Naive B cell (primary cell): ENCODE data around the gene PIP5KL1. TPM values are rescaled to one million over a fixed set of nuclear protein-coding genes. Genes with fewer than 3 reads are reported as not detected.
"Not testable (repeated sequence)": the region's sequence is repeated elsewhere in the genome, so short reads cannot be mapped to it uniquely, and the experiment has no call there.

Source experiments
- ATAC-seq, 2 donors: fragments of 150-1000 bp; cut with Tn5 transposase; 2 replicates each; pipeline ENCODE4 v1.10.0; 2021; ENCODE audit warnings: low read depth in 2 of 2, mild to moderate bottlenecking in 2 of 2, moderate library complexity in 2 of 2
- DNase-seq: peaks from one replicate; pipeline ENCODE4 v3.0.0; 2022
- H3K27ac Mint-ChIP-seq, 6 donors: one replicate each; pipeline ENCODE4 v1.8.0; 2020 to 2022; ENCODE audit warnings: mild to moderate bottlenecking in 6 of 6, mixed read lengths in 6 of 6, moderate library complexity in 5 of 6, inconsistent platforms in 2 of 6
- H3K27me3 Mint-ChIP-seq, 3 donors: one replicate each; pipeline ENCODE4 v1.8.0; 2021 to 2022; ENCODE audit warnings: mixed read lengths in 3 of 3, mild to moderate bottlenecking in 1 of 3
- H3K36me3 Mint-ChIP-seq, 2 donors: one replicate each; pipeline ENCODE4 v1.8.0; 2020 to 2022; ENCODE audit warnings: mixed read lengths in 2 of 2, inconsistent platforms in 1 of 2, mild to moderate bottlenecking in 1 of 2
- H3K4me1 Mint-ChIP-seq, 3 donors: one replicate each; pipeline ENCODE4 v1.8.0; 2020 to 2022; ENCODE audit warnings: mixed read lengths in 3 of 3, inconsistent platforms in 1 of 3, mild to moderate bottlenecking in 1 of 3, moderate library complexity in 1 of 3
- H3K4me3 Mint-ChIP-seq, 8 donors: one replicate each; pipeline ENCODE4 v1.8.0; 2020 to 2022; ENCODE audit warnings: mild to moderate bottlenecking in 8 of 8, mixed read lengths in 8 of 8, moderate library complexity in 8 of 8, inconsistent platforms in 2 of 8
- H3K9me3 Mint-ChIP-seq, 7 donors: one replicate each; pipeline ENCODE4 v1.8.0; 2020 to 2022; ENCODE audit warnings: mixed read lengths in 7 of 7, mild to moderate bottlenecking in 5 of 7, inconsistent platforms in 2 of 7, moderate library complexity in 1 of 7
- polyA plus RNA-seq, 6 donors: library from polyadenylated mRNA; unstranded; fragments of 300-500 nt; fragmentation: Illumina TruSeq; gene quantifications; one replicate each; pipeline ENCODE4 v1.2.3, GENCODE V29; 2021; ENCODE audit warnings: low read depth in 6 of 6

The PIP5KL1 gene
- polyA plus RNA-seq, 6 donors from 2014 or later = 0.73 to 1.0 TPM; not detected in 4

DNA sequence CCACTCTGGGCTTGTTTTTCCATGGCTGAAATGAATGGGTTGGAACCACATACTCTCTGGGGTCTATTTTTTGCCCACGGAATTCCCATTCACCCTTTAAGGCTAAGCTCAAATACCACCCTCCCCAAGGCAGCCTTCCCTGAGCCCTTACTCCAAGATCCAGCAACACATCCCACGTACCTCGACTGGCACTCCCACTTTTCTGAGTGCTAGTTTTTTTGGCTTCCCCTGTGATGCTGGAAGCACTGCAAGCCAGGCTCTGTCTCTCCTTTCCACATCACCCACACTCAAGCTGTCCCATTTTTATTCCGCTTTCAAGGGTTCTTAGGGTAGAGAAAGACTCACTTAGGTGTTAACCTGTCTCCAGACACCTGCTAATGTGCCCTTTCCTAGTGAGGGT lies 37.2 kb downstream of the PIP5KL1 start:
- no peak for DNase-seq
- H3K36me3 Mint-ChIP-seq = peaks cover 33 to 43% of the 10 kb centered on the region in 2 donors
- peak overlapping the region in 2 of 6 donors; percentile 33 to 41 for H3K27ac Mint-ChIP-seq
- no peaks in the 10 kb centered on the region for H3K27me3 Mint-ChIP-seq
- H3K4me1 Mint-ChIP-seq = peaks cover 12 to 22% (median 19%) of the 10 kb centered on the region in 3 donors
- no peak overlapping the region for H3K4me3 Mint-ChIP-seq
- H3K9me3 Mint-ChIP-seq = peaks cover 0 to 19% (median 8%) of the 10 kb centered on the region in 7 donors
- ATAC-seq = no peak

DNA sequence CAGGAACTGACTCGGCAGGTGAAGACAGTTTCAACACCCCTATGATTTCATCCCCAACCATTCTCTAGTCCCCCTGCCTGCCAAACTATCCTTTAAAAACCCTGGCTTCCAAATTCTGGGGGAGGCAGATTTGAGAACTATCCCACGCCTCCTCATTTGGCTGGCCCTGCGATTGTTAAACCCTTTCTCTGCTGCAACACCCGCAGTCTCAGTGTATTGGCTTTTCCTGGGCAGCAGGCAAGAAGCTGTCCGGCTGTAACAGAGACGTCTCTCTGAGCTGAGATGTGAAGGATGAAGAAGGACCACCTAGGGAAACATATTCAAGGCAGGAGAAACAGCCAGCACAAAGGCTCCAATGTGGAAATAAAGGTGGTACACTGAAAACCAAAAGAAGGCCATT lies 37.7 kb downstream of the PIP5KL1 start:
- no peak overlapping the region for H3K4me3 Mint-ChIP-seq
- H3K27ac Mint-ChIP-seq = peak overlapping the region in 2 of 6 donors; percentile 5 to 26
- peaks cover 12 to 19% (median 16%) of the 10 kb centered on the region in 3 donors for H3K4me1 Mint-ChIP-seq
- no peaks in the 10 kb centered on the region for H3K27me3 Mint-ChIP-seq
- H3K36me3 Mint-ChIP-seq = peaks cover 35 to 43% of the 10 kb centered on the region in 2 donors
- H3K9me3 Mint-ChIP-seq = peaks cover 0 to 19% (median 8%) of the 10 kb centered on the region in 7 donors
- DNase-seq (no peak), ATAC-seq (no peak)

GRCh38 chr9:127890053-127890452 lies 40.5 kb downstream of the PIP5KL1 start:
- Mint-ChIP-seq H3K9me3 (peaks cover 0 to 18% (median 7%) of the 10 kb centered on the region in 7 donors), H3K4me1 (peaks cover 7 to 14% (median 11%) of the 10 kb centered on the region in 3 donors), H3K27ac (no peak overlapping the region), H3K4me3 (peak overlapping the region in 1 of 8 donors; percentile 15), H3K27me3 (no peaks in the 10 kb centered on the region), H3K36me3 (peaks cover 32 to 34% of the 10 kb centered on the region in 2 donors)
- DNase-seq (no peak), ATAC-seq (no peak)

DNA sequence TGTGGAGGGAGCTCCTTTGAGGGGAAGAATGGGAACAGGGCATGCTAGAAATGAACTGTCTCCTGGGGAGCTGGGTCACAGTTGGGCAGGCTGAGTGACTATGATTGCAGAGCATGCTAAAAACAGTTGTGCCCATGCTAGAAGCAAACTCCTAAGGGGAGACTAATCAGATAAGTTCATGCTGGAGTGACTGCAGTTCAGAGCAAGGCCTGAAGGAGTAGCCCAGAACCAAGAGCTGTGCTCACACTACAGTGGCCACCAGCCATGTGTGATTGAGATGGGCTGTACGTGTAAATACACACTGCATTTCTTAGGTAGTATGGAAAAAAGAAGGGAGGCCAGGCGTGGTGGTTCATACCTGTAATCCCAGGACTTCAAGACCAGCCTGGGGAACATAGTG lies 42.8 kb downstream of the PIP5KL1 start:
- ATAC-seq (peak; percentile 60 to 77), DNase-seq (no peak)
- peaks cover 16 to 27% (median 26%) of the 10 kb centered on the region in 3 donors for H3K4me1 Mint-ChIP-seq
- no peak overlapping the region for H3K27ac Mint-ChIP-seq
- peaks cover 10 to 14% of the 10 kb centered on the region in 2 donors for H3K36me3 Mint-ChIP-seq
- H3K4me3 Mint-ChIP-seq = no peak overlapping the region
- no peaks in the 10 kb centered on the region for H3K27me3 Mint-ChIP-seq
- peaks cover 0 to 4% (median 0%) of the 10 kb centered on the region in 7 donors for H3K9me3 Mint-ChIP-seq

DNA sequence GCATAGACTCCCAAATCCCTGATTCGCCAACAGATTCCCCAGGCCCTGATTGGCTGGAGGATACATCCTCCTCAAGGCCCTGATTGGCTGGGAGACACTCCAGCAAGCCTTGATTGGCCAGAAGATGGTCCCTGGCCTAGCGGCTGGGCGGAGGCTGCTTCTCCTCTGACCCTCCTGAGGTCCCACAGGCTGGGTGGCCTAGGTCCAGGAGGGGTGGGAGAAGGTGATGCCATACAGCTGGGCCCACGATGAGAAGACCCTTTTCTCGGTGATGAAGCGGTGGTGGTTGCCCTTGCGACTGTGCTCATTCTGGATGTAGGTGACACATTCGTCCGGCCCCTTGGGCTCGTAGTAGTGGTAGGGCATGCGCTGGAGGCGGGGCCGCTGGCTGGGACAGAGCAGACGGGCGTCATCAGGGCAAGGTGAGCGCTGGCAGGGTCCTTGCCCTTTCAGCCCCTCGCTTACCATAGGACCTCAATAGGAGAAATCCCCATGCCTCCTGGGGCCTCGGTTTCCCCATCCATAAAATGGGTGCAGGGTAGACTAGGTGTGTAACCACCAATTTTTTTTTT lies 44.1 kb downstream of the PIP5KL1 start:
- no peak overlapping the region for H3K4me3 Mint-ChIP-seq
- ATAC-seq = no peak
- H3K27ac Mint-ChIP-seq = no peak overlapping the region
- peaks cover 5 to 8% of the 10 kb centered on the region in 2 donors for H3K36me3 Mint-ChIP-seq
- peaks cover 21 to 32% (median 30%) of the 10 kb centered on the region in 3 donors for H3K4me1 Mint-ChIP-seq
- no peaks in the 10 kb centered on the region for H3K27me3 Mint-ChIP-seq
- H3K9me3 Mint-ChIP-seq = no peaks in the 10 kb centered on the region
- no peak for DNase-seq

DNA sequence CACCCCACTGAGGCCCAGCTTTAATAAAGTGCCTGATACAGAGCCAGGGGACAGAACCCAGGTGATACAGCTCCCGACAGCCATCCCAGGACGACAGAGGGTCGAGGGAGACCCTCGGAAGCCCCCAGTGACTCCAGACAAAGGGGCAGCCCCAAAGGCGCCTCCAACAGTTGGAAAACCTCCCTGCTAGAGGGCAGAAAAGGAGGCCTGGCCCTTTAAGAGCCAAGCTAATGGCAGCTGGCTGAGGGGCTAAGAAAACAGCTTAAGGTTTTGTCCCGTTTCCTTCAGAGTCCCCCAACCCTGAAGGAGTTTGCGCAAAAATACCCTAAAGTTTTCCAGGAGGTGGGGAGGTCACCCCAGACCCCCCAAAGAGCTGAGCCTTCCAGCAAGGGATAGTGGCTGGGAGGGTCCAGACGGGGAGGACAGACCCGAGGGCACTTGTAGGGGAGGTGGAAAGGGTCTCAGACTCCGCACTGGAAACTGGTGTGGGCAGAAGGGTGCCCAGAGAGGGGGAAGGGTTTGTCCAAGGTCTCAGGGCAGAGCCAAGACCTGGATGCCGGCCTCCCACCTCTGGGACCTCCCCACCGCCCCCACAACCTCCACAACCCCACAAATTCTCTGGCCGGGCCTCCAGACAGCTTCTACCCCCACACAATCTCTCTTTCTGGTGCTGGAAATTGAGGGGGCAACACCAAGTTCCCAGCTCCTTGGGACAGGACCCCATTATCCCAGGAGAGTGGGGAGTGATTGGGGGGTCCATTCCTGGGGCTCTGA lies 44.9 kb downstream of the PIP5KL1 start:
- Mint-ChIP-seq H3K27me3 (no peaks in the 10 kb centered on the region), H3K9me3 (no peaks in the 10 kb centered on the region), H3K4me3 (no peak overlapping the region), H3K27ac (peak overlapping the region in 2 of 6 donors; percentile 44 to 83), H3K36me3 (peaks cover 0 to 8% of the 10 kb centered on the region in 2 donors), H3K4me1 (peaks cover 22 to 28% (median 27%) of the 10 kb centered on the region in 3 donors)
- DNase-seq (no peak), ATAC-seq (no peak)

GRCh38 chr9:127884976-127885490 lies 45.5 kb downstream of the PIP5KL1 start:
- ATAC-seq (no peak), DNase-seq (no peak)
- H3K36me3 Mint-ChIP-seq = peaks cover 0 to 8% of the 10 kb centered on the region in 2 donors
- no peaks in the 10 kb centered on the region for H3K9me3 Mint-ChIP-seq
- H3K27ac Mint-ChIP-seq = peak overlapping the region in 2 of 6 donors; percentile 44 to 83
- no peaks in the 10 kb centered on the region for H3K27me3 Mint-ChIP-seq
- H3K4me1 Mint-ChIP-seq = peaks cover 22 to 32% (median 28%) of the 10 kb centered on the region in 3 donors
- no peak overlapping the region for H3K4me3 Mint-ChIP-seq

- no peaks in the 10 kb centered on the region for H3K9me3 Mint-ChIP-seq
- peak overlapping the region in 1 of 8 donors; percentile 43 for H3K4me3 Mint-ChIP-seq
- H3K27me3 Mint-ChIP-seq = no peaks in the 10 kb centered on the region
- H3K36me3 Mint-ChIP-seq = peaks cover 0 to 8% of the 10 kb centered on the region in 2 donors
- H3K4me1 Mint-ChIP-seq = peaks cover 22 to 35% (median 28%) of the 10 kb centered on the region in 3 donors
- peak overlapping the region in 1 of 6 donors; percentile 94 for H3K27ac Mint-ChIP-seq
- no peak for DNase-seq
- ATAC-seq = no peak
These were observed 46.1 kb downstream of the PIP5KL1 start for GRCh38 chr9:127884427-127884911.

GRCh38 chr9:127883959-127884358 lies 46.6 kb downstream of the PIP5KL1 start:
- DNase-seq = no peak
- no peak for ATAC-seq
- peak overlapping the region in 1 of 6 donors; percentile 12 for H3K27ac Mint-ChIP-seq
- H3K36me3 Mint-ChIP-seq = peaks cover 0 to 8% of the 10 kb centered on the region in 2 donors
- no peaks in the 10 kb centered on the region for H3K9me3 Mint-ChIP-seq
- peaks cover 25 to 39% (median 32%) of the 10 kb centered on the region in 3 donors for H3K4me1 Mint-ChIP-seq
- H3K4me3 Mint-ChIP-seq = peak overlapping the region in 1 of 8 donors; percentile 18
- no peaks in the 10 kb centered on the region for H3K27me3 Mint-ChIP-seq

DNA sequence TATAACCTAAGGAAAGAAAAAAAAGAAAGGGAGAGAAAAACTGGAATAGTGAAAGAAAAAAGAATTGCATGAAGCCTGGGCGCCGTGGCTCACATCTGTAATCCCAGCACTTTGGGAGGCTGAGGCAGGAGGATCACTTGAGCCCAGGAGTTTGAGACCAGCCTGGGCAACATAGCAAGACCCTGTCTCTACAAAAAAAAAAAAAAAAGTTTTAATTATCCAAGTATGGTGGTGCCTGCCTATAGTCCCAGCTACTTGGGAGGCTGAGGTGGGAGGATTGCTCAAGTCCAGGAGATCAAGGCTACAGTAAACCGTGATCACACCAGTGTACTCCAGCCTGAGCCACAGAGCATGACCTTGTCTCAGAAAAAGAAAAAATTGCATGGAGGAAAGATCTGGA lies 48.9 kb downstream of the PIP5KL1 start:
- not testable (repeated sequence) for H3K9me3 Mint-ChIP-seq, H3K4me3 Mint-ChIP-seq, ATAC-seq, H3K36me3 Mint-ChIP-seq, DNase-seq, H3K27me3 Mint-ChIP-seq
- Mint-ChIP-seq H3K27ac (peak overlapping the region in 2 of 6 donors; percentile 20 to 91), H3K4me1 (peaks cover 33 to 50% (median 37%) of the 10 kb centered on the region in 3 donors)

DNA sequence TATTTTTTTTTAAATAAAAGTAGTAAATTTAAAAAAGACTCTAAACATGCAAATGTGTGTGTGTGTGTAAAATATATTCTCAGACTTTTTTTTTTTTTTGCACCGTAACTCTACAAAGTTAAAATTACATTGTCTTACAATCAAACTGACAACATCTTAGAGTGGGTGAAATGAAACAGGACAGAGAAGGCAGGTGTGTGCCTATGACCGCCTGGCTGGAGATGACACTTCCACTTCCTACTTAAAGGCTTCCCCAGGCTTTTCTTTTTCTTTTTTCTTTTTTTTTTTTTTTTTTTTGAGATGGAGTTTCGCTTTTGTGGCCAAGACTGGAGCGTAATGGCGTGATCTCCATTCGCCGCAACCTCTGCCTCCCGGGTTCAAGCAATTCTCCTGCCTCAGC lies 50.4 kb downstream of the PIP5KL1 start:
- Mint-ChIP-seq H3K27ac (peak overlapping the region in 2 of 6 donors; percentile 12 to 68), H3K4me3 (peak overlapping the region in 3 of 8 donors; percentile 32 to 70 (median 67)), H3K36me3 (no peaks in the 10 kb centered on the region)

DNA sequence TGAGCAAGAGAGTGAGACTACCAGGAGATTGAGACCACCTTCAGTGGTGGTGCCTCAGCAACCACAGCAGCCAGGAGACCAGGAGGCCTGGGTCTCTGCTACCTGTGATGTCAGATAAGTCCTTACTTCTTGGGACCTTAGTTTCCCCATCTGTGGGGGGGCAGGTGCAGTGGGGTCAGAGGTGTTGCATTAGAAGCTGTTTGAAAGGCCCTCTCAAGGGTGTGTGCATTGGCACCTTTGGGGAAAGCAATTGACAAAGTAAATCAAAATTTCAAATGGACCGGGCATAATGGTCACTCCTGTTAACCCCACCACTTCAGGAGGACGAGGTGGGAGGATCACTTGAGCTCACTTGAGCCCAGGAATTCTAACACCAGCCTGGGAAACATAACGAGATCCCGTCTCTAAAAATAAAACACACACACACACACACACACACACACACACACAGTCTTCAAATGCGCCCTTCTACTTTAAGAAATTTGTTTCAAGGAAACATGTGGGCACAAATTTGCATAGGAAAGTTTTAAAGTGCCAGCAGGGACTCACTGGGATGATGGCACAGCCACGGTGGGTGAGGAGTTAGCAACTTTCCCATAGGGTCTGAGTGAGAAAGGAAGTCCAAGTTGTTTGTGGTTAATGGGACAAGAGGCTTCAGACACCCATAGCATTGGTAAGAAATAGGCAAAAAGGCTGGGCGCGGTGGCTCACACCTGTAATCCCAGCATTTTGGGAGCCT lies 51.8 kb downstream of the PIP5KL1 start:
- Mint-ChIP-seq H3K4me1 (peaks cover 24 to 35% (median 26%) of the 10 kb centered on the region in 3 donors), H3K27me3 (peaks cover 0 to 23% (median 0%) of the 10 kb centered on the region in 3 donors), H3K27ac (peak overlapping the region in 5 of 6 donors; percentile 12 to 95 (median 69)), H3K4me3 (peak overlapping the region; percentile 0 to 75 (median 42)), H3K9me3 (no peaks in the 10 kb centered on the region), H3K36me3 (no peaks in the 10 kb centered on the region)
- no peak for ATAC-seq
- DNase-seq = no peak

More for the DNA sequence above, 50.4 kb downstream of the PIP5KL1 start:
- Mint-ChIP-seq H3K4me1 (peaks cover 33 to 48% (median 37%) of the 10 kb centered on the region in 3 donors), H3K27me3 (peaks cover 0 to 22% (median 0%) of the 10 kb centered on the region in 3 donors), H3K9me3 (no peaks in the 10 kb centered on the region)
- peak; percentile 47 for DNase-seq
- ATAC-seq = peak; percentile 81 to 84
